GM18867 (cell line): ENCODE data around the gene ERG.

Experiments used
- ATAC-seq: cut with Tn5 transposase; IDR thresholded peaks from one replicate; pipeline ENCODE4 v1.9.1; 2021; ENCODE audit warnings: mild to moderate bottlenecking, moderate library complexity; ENCODE audit not compliant: unreplicated experiment

ERG gene

DNA sequence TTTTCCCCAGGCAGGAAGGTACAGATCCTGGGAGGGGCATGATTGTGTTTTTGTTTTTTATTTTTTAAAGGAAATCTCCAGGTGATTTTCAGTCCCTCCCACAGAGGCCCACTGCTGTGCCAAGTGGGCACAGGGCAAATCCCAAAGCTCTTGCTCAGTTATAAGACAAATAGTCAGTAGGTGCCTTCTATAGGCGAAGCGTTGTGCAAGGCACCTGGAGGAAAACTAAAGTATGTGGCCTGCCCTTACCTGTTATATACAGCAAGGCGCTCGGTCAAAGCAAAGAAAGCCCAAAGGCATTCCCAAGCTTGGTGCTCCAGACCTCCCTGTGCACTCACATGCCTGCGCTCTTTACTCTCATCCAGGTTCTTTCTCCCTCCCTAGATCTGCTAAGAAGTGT is 160.5 kb downstream of the ERG start:
- no peak for ATAC-seq

DNA sequence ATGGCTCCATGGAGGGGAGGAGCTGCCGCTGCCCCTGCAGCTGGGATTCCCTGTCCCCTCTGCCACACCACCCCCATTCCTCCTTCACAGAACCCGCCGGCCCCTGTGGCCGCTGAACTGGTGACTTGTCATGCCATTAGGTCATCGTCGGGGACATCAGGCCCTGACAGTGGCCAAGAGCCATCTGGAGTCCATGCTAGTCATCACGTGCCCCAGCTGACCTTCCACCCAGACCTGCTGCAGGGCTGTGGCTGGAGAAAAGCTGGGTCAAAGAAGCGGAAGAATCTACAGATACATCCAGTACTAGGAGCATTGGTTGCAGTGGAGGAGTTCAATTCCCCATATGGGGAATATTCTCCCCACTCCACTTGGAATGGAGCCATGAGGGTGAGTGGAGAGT is 163.4 kb downstream of the ERG start:
- ATAC-seq: no peak

DNA sequence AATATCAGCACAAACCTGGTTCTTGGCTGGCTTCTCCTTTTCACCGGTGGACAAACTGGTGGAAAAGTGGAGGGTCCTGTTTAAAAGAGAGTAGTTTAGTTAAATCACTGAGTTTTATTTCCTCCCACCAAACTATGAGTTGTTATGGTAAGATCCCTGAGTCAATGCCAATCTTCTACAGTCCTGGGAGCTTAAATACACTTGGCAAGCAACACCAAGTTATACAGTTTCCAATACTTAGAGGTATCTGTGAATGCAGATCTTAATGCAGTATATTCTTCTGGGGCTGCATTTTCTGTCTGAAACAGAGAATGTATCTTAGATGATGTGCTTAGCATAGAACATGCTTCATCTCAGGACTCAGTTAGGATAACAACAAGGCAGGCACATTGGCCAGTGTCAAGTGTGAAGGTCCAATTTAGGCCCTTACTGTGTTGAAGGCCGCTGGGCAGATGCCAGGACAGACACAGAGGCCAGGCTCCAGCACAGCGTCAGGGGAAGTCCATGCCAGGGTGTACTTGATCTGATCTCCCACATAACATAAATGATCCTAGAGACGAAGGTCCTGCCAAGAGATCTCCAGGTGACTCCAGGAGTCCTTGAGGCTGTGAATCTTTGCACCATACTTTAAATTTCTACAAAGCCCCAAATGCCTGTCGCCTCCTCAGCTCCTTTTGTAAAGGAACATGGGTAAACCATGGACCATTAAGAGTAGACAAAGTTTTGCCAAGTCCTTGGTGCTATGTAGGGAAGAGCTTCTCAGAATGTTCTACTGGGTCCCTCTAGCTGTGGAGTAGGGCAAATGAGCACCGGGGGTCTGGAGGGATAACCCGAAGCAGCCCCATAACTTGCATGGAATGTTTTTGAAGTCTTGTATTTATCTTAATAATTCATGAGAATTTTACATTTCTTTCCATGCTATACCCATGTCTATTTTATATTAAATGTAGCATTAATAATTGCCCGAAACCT is 164.7 kb downstream of the ERG start:
- ATAC-seq: no peak

DNA sequence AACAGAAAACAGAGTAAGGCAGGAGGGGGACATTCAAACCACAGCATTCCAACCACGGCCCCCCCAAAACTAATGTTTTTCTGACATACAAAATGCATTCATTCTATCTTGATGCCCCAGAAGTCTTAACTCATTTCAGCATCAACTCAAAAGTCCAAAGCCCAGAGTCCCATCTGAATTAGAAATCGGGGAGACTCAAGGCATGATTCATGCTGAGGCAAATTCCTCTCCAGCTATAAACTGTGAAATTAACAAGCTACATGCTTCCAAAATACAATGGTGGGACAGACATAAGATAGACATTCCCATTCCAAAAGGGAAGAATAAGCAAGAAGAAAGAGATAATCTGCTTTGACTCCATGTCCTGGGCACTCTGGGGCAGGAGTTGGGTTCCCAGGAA is 167.6 kb downstream of the ERG start:
- ATAC-seq: no peak
